PC-3 (cell line): ENCODE data around the gene SMARCD3. TPM values are rescaled to one million over a fixed set of nuclear protein-coding genes. Genes with fewer than 3 reads are reported as not detected.

Source experiments
- ATAC-seq: fragments of 200-7000 bp; cut with Tn5 transposase; 2 replicates; pipeline ENCODE4 v1.9.1; 2020; ENCODE audit warnings: mild to moderate bottlenecking, moderate library complexity
- BruUV-seq: library from RNA; stranded (reverse); fragments of 400-500 nt; replicated peaks from 2 replicates; lab custom pipeline; 2021; lab: Mats Ljungman, UMichigan
- CTCF ChIA-PET: fragments of 300-600 bp; sonication (Branson Sonifier 250); formaldehyde crosslinking; loops from one replicate; lab custom pipeline; 2022; ENCODE audit warnings: antibody characterized with exemption; lab: Charles Lee
- POLR2A ChIA-PET: fragments of 300-600 bp; sonication (Branson Sonifier 250); formaldehyde crosslinking; loops from one replicate; lab custom pipeline; 2022; ENCODE audit warnings: antibody characterized with exemption; ENCODE audit not compliant: unreplicated experiment; lab: Charles Lee
- DNase-seq: peaks from one replicate; pipeline ENCODE4 v3.0.0-alpha.2; 2015
- H2AFZ ChIP-seq: fragments of 300-600 bp; sonication (generic); 2 replicates; pipeline ENCODE4 v1.6.0; 2016; ENCODE audit warnings: antibody characterized with exemption, low read length
- H3F3A ChIP-seq: fragments of 300-600 bp; sonication (generic); one replicate; pipeline ENCODE4 v1.6.0; 2017; ENCODE audit warnings: antibody characterized with exemption, low read length, control low read depth, mild to moderate bottlenecking; ENCODE audit not compliant: unreplicated experiment
- H3K27ac ChIP-seq: fragments of 300-600 bp; sonication (generic); 2 replicates; pipeline ENCODE4 v1.5.1; 2016; ENCODE audit warnings: mild to moderate bottlenecking, low read length
- H3K27me3 ChIP-seq: fragments of 300-600 bp; sonication (generic); 2 replicates; pipeline ENCODE4 v1.6.1; 2016; ENCODE audit warnings: low read length, mixed read lengths
- H3K36me3 ChIP-seq: fragments of 300-600 bp; sonication (generic); 2 replicates; pipeline ENCODE4 v1.6.1; 2016; ENCODE audit warnings: low read depth, mixed run types, low read length, mixed read lengths
- H3K4me1 ChIP-seq: fragments of 300-600 bp; sonication (generic); 2 replicates; pipeline ENCODE4 v1.5.1; 2016; ENCODE audit warnings: low read length; ENCODE audit not compliant: insufficient read depth
- H3K4me2 ChIP-seq: fragments of 300-600 bp; sonication (generic); 2 replicates; pipeline ENCODE4 v1.6.0; 2016; ENCODE audit warnings: low read length
- H3K4me3 ChIP-seq: fragments of 300-600 bp; sonication (generic); 2 replicates; pipeline ENCODE4 v1.5.1; 2016; ENCODE audit warnings: mild to moderate bottlenecking, low read length, mixed read lengths
- H3K79me2 ChIP-seq: fragments of 300-600 bp; sonication (generic); 2 replicates; pipeline ENCODE4 v1.6.1; 2017; ENCODE audit warnings: low read length, mixed read lengths
- H3K9ac ChIP-seq: fragments of 300-600 bp; sonication (generic); 2 replicates; pipeline ENCODE4 v1.6.0; 2016; ENCODE audit warnings: mild to moderate bottlenecking, low read length
- H3K9me2 ChIP-seq: fragments of 300-600 bp; sonication (generic); replicated peaks from 2 replicates; pipeline ENCODE4 v1.6.1; 2016; ENCODE audit warnings: mixed run types, low read length, mixed read lengths
- H3K9me3 ChIP-seq: fragments of 300-600 bp; sonication (generic); 2 replicates; pipeline ENCODE4 v1.6.1; 2016; ENCODE audit warnings: low read length, mixed read lengths
- H4K20me1 ChIP-seq: fragments of 300-600 bp; sonication (generic); 2 replicates; pipeline ENCODE4 v1.6.1; 2016; ENCODE audit warnings: low read length, mixed read lengths
- EZH2 ChIP-seq: fragments of 300-600 bp; sonication (generic); IDR thresholded peaks from one replicate; pipeline ENCODE4 v1.6.1; 2017; ENCODE audit warnings: antibody characterized with exemption, mild to moderate bottlenecking, low read length; ENCODE audit not compliant: unreplicated experiment
- EZH2phosphoT487 ChIP-seq: fragments of 300-600 bp; sonication (generic); IDR thresholded peaks from 2 replicates; pipeline ENCODE4 v1.6.1; 2018; ENCODE audit warnings: mild to moderate bottlenecking, antibody characterized with exemption, low read length, borderline replicate concordance
- intact Hi-C: fragments of 100-400 bp; cut with micrococcal nuclease; formaldehyde crosslinking; loops from 2 replicates; pipeline ENCODE4 v1.9.0; 2023
- total RNA-seq: library from RNA; depleted of rRNA; stranded (reverse); fragments of >200 nt; gene quantifications from 2 replicates; pipeline ENCODE4 v1.2.3, GENCODE V29; 2014
- TF ChIP-seq, protein P1 (sequence below): fragments of 300-600 bp; sonication (generic); conservative IDR thresholded peaks from 2 replicates; pipeline ENCODE4 v1.5.1; 2017; ENCODE audit warnings: antibody characterized with exemption, low read depth, mild to moderate bottlenecking, low read length

The SMARCD3 gene
- total RNA-seq, 1 experiment from 2014 or later, result 9.1 TPM

DNA sequence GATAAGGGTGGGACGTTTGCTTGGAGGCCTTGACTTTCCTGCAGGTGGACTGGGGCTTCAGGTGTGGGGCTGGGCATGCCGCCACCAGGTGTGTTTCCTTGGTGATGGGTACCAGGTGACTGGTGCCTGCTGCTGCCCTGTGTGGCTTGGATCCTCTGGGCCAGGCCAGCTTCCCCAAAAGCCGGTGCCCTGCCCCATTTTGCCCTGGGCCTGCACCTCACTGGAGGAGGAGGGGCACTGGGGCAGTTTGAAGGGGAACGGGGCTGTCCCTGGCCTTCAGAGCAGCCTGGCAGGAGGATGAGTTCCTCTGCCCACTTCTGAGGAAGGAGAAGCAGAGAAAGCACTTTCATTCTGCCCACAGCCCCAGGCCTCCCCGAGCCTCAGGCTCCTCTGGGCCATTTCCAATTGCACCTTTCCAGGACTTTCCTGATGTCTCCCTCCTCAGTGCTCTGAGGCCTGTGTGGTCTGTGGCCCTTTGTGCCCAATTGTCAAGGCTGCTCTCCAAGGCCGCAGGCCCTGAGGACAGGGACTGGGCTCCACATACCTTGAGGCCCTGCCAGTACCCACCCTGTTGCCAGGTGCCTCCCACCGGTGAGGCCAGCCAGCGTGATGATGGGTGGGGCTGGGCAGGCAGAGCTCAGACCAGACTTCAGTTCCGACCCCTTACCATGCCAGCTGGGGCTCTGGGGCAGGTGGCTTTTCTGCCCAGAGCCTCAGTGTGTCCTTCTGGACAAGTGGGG is 25.3 kb upstream of the SMARCD3 start:
- H3K9me3 ChIP-seq, result no peaks in the 10 kb centered on the region
- no peak overlapping the region for H3K9ac ChIP-seq
- H3F3A ChIP-seq, result no peaks in the 10 kb centered on the region
- no peaks in the 10 kb centered on the region for H3K36me3 ChIP-seq
- H3K9me2 ChIP-seq, result no peaks in the 10 kb centered on the region
- no peaks in the 10 kb centered on the region for H4K20me1 ChIP-seq
- no peak overlapping the region for H3K4me3 ChIP-seq
- TF ChIP-seq, protein P1, sequence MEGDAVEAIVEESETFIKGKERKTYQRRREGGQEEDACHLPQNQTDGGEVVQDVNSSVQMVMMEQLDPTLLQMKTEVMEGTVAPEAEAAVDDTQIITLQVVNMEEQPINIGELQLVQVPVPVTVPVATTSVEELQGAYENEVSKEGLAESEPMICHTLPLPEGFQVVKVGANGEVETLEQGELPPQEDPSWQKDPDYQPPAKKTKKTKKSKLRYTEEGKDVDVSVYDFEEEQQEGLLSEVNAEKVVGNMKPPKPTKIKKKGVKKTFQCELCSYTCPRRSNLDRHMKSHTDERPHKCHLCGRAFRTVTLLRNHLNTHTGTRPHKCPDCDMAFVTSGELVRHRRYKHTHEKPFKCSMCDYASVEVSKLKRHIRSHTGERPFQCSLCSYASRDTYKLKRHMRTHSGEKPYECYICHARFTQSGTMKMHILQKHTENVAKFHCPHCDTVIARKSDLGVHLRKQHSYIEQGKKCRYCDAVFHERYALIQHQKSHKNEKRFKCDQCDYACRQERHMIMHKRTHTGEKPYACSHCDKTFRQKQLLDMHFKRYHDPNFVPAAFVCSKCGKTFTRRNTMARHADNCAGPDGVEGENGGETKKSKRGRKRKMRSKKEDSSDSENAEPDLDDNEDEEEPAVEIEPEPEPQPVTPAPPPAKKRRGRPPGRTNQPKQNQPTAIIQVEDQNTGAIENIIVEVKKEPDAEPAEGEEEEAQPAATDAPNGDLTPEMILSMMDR, result no peak
- TF ChIP-seq EZH2phosphoT487 (no peak), EZH2 (no peak)
- no peak overlapping the region for H3K27ac ChIP-seq
- H3K27me3 ChIP-seq, result no peaks in the 10 kb centered on the region
- ATAC-seq, result no peak
- BruUV-seq, result no TSS peak
- no peak overlapping the region for H2AFZ ChIP-seq
- H3K4me2 ChIP-seq, result no peak overlapping the region
- POLR2A ChIA-PET, result no interaction called here
- intact Hi-C loops, result no loop called here
- H3K4me1 ChIP-seq, result no peaks in the 10 kb centered on the region; the same call in 1 of the 2 replicates
- CTCF ChIA-PET, result no interaction called here
- H3K79me2 ChIP-seq, result no peaks in the 10 kb centered on the region
- no peak for DNase-seq

- Histone ChIP-seq H4K20me1 (no peaks in the 10 kb centered on the region), H3K79me2 (no peaks in the 10 kb centered on the region), H2AFZ (no peak overlapping the region), H3K4me3 (no peak overlapping the region), H3K9ac (no peak overlapping the region), H3K9me2 (no peaks in the 10 kb centered on the region), H3K27ac (no peak overlapping the region), H3F3A (no peaks in the 10 kb centered on the region), H3K9me3 (no peaks in the 10 kb centered on the region), H3K4me1 (no peaks in the 10 kb centered on the region; the same call in 1 of the 2 replicates), H3K36me3 (no peaks in the 10 kb centered on the region), H3K4me2 (no peak overlapping the region), H3K27me3 (no peaks in the 10 kb centered on the region)
- no TSS peak for BruUV-seq
- intact Hi-C loops, result no loop called here
- DNase-seq (no peak), ATAC-seq (no peak)
- ChIA-PET POLR2A (no interaction called here), CTCF (no interaction called here)
- TF ChIP-seq EZH2, result no peak
- no peak for TF ChIP-seq EZH2phosphoT487
- TF ChIP-seq, protein P1, result no peak
These were observed 24.4 kb upstream of the SMARCD3 start for GRCh38 chr7:151272877-151273276.

DNA sequence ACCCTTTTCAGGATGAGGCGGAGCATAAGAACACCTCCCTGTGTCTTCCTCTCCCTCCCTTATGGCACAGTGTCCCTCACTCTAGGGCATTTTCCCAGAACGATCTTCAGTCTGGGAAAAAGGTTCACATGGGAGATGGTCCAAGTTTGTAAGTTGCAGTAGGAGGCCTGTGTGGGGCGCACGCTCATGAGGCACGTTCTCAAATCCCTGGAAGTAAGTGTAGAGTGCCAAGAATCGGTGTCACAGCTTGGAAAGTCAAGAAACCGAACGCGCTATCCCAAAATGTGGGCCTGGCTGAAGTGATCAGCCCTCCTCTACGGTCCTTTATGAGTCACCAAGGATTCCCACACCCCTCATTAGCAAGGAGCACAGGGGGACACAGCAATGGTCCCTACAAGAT is 23.9 kb upstream of the SMARCD3 start:
- TF ChIP-seq, protein P1, result no peak
- TF ChIP-seq EZH2 (no peak), EZH2phosphoT487 (no peak)
- H3K4me1 ChIP-seq, result no peaks in the 10 kb centered on the region; the same call in 1 of the 2 replicates
- H3K27ac ChIP-seq, result no peak overlapping the region
- CTCF ChIA-PET, result no interaction called here
- H3K79me2 ChIP-seq, result no peaks in the 10 kb centered on the region
- no peak overlapping the region for H3K4me2 ChIP-seq
- no peaks in the 10 kb centered on the region for H3K27me3 ChIP-seq
- H2AFZ ChIP-seq, result no peak overlapping the region
- no peaks in the 10 kb centered on the region for H3F3A ChIP-seq
- DNase-seq, result no peak
- ATAC-seq, result no peak
- H3K36me3 ChIP-seq, result no peaks in the 10 kb centered on the region
- H3K9me3 ChIP-seq, result no peaks in the 10 kb centered on the region
- H4K20me1 ChIP-seq, result no peaks in the 10 kb centered on the region
- no peak overlapping the region for H3K9ac ChIP-seq
- no peak overlapping the region for H3K4me3 ChIP-seq
- intact Hi-C loops, result no loop called here
- POLR2A ChIA-PET, result no interaction called here
- no TSS peak for BruUV-seq
- no peaks in the 10 kb centered on the region for H3K9me2 ChIP-seq
